IPS-NIHi7 (cell line): ENCODE data around the gene AXIN1.
"Not testable (repeated sequence)": the region's sequence is repeated elsewhere in the genome, so short reads cannot be mapped to it uniquely, and the experiment has no call there.

Experiments
- DNase-seq: peaks from one replicate; pipeline ENCODE4 v3.0.0; 2012; ENCODE audit warnings: mixed read lengths; ENCODE audit errors: extremely low spot score

The AXIN1 gene

GRCh38 chr16:333406-334094 is 19.0 kb downstream of the AXIN1 start:
- no peak for DNase-seq

GRCh38 chr16:331181-331814 is 21.2 kb downstream of the AXIN1 start:
- not testable (repeated sequence) for DNase-seq

- no peak for DNase-seq
Measured at GRCh38 chr16:330741-331140, 21.8 kb downstream of the AXIN1 start.

GRCh38 chr16:325375-326145 is 27.0 kb downstream of the AXIN1 start:
- DNase-seq = no peak

GRCh38 chr16:324451-325334 is 27.8 kb downstream of the AXIN1 start:
- DNase-seq = peak; percentile 57

GRCh38 chr16:324201-324450 is 28.4 kb downstream of the AXIN1 start:
- DNase-seq = no peak

GRCh38 chr16:322476-323143 is 29.9 kb downstream of the AXIN1 start:
- DNase-seq = no peak

- no peak for DNase-seq
Measured at GRCh38 chr16:321532-321931, 31.0 kb downstream of the AXIN1 start.

- no peak for DNase-seq
Measured at GRCh38 chr16:320206-320605, 32.3 kb downstream of the AXIN1 start.

- DNase-seq = peak; percentile 86
Measured at GRCh38 chr16:318628-319027, 33.9 kb downstream of the AXIN1 start.

- DNase-seq = no peak
Measured at GRCh38 chr16:317583-317982, 34.9 kb downstream of the AXIN1 start.

- DNase-seq = no peak
Measured at GRCh38 chr16:316741-317464, 35.6 kb downstream of the AXIN1 start.

- no peak for DNase-seq
Measured at GRCh38 chr16:314795-315299, 37.7 kb downstream of the AXIN1 start.

- DNase-seq = no peak
Measured at GRCh38 chr16:314351-314750, 38.2 kb downstream of the AXIN1 start.

GRCh38 chr16:311725-312124 is 40.8 kb downstream of the AXIN1 start:
- DNase-seq = no peak

GRCh38 chr16:309476-309875 is 43.0 kb downstream of the AXIN1 start:
- DNase-seq = peak; percentile 59

GRCh38 chr16:307691-308312 is 44.7 kb downstream of the AXIN1 start:
- DNase-seq = no peak

- no peak for DNase-seq
Measured at GRCh38 chr16:306911-307370, 45.6 kb downstream of the AXIN1 start.

- DNase-seq = no peak
Measured at GRCh38 chr16:305916-306626, 46.5 kb downstream of the AXIN1 start.
